ENCODE results near the gene ACOXL. TPM values are rescaled to one million over a fixed set of nuclear protein-coding genes. Genes with fewer than 3 reads are reported as not detected.

The ACOXL gene
- total RNA-seq, 1 donor from 2014 or later, result not detected

GRCh38 chr2:110876167-110876999 lies 144.0 kb downstream of the ACOXL start:
- DNase-seq (no peak), ATAC-seq (ENCODE audit: poor library complexity) (no peak)
- intact Hi-C loops (cut with DNase I), result no loop called here

DNA sequence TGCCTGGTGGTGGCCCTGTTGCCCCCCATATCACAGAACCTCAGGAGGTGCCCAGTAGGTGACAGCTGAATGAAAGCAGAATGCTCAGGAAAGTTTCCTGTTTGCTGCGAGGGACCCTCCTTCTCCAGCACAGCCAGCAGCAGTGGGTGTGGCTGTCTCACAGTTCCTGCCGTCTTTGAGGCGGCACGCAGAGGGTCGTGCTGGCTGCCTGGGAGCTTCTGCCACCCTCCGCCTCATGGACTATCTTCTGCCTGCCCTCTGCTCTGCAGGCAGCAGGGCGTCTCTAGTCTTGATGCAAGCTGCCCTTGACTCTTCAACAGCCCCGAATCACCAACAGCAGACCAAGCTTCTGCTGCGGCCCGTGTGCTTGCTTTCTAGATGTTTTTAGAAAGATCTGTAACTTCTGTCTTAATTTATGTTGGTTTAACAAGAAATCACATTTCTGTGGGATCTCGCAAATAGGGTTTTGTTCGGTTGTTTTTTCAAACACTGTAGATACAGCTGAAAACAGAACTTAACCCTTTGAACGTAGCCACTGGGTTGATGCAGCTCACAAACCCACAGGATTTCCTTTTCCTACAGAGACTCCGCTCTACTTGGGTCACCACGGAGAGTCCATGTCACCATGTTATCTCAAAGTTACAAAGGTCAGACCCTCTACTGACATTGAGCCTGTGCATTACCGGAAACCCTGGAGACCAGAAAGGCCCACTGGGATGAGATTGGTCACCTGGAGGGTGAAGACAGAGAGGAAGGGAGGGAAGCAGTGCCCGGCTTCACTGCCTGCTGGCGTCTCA lies 144.9 kb downstream of the ACOXL start:
- ATAC-seq (ENCODE audit: poor library complexity) (no peak), DNase-seq (no peak)
- intact Hi-C loops (cut with DNase I), result no loop called here

- DNase-seq (no peak), ATAC-seq (ENCODE audit: poor library complexity) (no peak)
- intact Hi-C loops (cut with DNase I), result no loop called here
These were observed 145.8 kb downstream of the ACOXL start for GRCh38 chr2:110878150-110878549.

DNA sequence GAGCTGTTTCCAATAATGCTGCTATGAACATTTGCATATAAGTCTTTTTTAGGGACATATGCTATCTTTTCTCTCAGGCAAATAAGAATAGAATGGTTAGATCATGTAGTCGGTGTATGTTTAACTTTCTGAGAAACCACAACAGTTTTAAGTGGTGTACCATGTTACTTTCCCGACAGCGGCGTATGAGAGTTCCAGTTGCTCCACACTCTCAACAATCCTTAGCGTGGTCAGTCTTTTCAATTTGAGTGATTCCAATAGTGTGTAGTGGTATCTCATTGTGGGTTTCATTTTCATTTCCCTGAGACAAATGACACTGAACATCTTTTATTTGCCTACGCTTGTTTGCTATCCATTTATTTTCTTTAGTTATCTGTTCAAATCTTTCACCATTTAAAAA lies 149.5 kb downstream of the ACOXL start:
- ATAC-seq (ENCODE audit: poor library complexity) (no peak), DNase-seq (no peak)
- intact Hi-C loops (cut with DNase I), result no loop called here

DNA sequence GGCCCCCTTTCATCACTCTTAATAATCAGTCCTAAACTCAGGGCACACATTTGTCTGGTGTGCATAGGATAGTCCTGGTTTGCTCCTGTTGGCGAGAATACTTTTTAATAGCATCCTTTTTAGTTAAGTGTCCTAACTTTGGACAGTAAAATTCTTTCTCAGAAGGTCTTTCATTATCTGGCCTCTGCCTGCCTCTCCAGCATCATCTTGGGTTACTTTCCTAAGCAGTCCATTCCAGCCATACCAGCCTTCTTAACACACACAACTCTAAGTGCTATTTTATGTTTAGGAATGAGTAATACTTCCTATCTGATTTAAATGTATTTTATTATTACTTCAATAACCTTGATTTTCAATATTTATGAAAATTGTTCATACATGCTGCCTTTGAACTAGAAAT lies 151.0 kb downstream of the ACOXL start:
- intact Hi-C loops (cut with DNase I), result no loop called here
- ATAC-seq (ENCODE audit: poor library complexity), result no peak
- no peak for DNase-seq

GRCh38 chr2:110885256-110885655 lies 152.9 kb downstream of the ACOXL start:
- intact Hi-C loops (cut with DNase I), result no loop called here
- ATAC-seq (ENCODE audit: poor library complexity) (no peak), DNase-seq (no peak)

DNA sequence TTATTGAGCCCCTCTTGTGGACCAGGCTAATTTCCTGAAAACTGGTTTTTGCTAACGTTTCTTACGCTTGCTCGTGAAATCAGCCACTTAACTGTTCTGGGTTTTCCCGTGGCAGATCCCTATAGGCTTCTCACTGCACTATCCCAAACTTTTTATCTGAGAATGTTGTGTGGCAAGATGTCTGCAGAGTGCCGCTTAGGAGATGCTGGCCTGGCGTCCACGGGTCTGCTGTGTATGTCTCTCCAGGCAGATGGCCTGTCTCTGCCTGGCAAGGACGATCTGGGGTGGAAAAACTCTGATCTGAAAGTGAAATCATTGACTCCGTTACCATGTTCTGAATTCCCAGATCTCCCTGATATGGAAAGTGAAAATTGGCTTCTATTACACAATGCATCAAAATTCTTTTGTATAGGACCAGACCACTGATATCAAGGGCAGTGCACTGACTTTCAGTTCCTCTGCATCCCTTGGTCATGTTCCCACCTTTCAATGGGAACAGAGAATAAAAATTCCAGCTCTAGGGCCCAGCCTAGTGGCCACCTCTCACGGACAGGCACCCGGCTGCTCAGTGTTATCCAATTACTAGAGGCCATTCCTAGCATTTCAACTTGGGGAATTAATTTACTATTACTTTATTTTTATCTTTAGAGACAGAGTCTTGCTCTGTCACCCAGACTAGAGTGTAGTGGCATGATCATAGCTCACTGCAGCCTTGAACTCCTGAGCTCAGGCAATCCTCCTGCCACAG lies 154.6 kb downstream of the ACOXL start:
- no peak for DNase-seq
- intact Hi-C loops (cut with DNase I), result no loop called here
- ATAC-seq (ENCODE audit: poor library complexity), result no peak

DNA sequence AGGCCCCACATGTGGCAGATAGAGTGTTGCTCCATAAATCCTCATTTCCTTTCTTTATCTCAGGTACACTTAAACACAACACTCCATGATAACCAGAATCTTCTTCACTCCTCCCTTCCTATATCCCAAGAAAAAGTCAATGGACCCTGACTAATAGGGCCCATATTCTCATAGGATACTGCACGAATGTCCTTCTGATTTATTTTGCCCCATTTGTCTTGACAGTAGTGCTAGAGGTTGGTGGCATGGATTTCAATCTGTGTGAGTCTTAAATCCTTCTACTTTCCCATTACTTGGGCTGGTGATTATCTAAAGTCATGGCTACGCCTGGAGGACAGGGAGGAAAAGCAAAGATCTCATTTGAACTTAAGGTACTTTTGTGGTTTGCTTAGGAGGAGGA lies 156.0 kb downstream of the ACOXL start:
- ATAC-seq (ENCODE audit: poor library complexity), result no peak
- intact Hi-C loops (cut with DNase I), result no loop called here
- no peak for DNase-seq

- ATAC-seq (ENCODE audit: poor library complexity), result no peak
- intact Hi-C loops (cut with DNase I), result no loop called here
- DNase-seq, result no peak
These were observed 159.3 kb downstream of the ACOXL start for GRCh38 chr2:110891626-110892025.

GRCh38 chr2:110896226-110896625 lies 163.9 kb downstream of the ACOXL start:
- intact Hi-C loops (cut with DNase I), result no loop called here
- DNase-seq, result no peak
- ATAC-seq (ENCODE audit: poor library complexity), result no peak

- DNase-seq (no peak), ATAC-seq (ENCODE audit: poor library complexity) (no peak)
- intact Hi-C loops (cut with DNase I), result no loop called here
These were observed 165.6 kb downstream of the ACOXL start for GRCh38 chr2:110897966-110898365.

DNA sequence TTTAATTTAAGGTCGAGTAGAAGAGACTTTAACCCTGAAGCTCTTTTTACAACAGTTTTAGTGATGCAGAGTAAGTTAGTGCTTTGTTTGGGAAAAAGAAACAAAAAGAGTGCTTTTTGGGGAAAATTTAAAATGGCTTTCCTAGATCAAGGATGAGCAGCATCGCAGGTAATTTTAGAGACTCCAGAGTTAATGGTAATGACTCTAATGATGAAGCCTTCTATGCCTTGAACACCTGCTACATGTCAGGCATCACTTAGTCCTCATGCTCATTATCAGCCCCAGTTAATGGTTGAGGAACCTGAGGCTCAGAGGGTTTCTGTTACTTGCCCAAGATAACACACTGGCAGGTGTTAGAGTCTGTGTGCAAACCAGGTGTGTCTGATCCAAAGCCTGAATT lies 167.8 kb downstream of the ACOXL start:
- intact Hi-C loops (cut with DNase I), result no loop called here
- DNase-seq (no peak), ATAC-seq (ENCODE audit: poor library complexity) (no peak)

DNA sequence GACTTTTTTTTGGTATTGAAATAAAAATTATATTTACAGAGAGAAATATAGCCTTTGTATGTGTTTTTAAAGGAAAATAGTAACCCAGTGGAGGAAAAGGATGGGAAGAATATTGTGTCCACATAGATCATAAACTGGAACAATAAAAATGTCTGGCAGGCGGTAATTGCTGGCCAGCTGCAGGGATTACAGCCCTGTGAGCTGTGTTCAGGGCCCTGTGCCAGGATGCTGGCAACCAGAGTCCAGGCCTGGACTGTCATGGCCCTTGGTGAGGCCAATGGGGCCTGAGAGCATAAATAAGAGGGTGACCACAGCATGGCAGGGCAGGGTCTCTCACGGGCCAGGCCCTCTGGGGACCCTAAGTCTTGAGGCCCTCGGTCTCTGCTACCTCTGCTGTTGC lies 171.2 kb downstream of the ACOXL start:
- intact Hi-C loops (cut with DNase I), result no loop called here
- DNase-seq (peak; percentile 41), ATAC-seq (ENCODE audit: poor library complexity) (no peak)

GRCh38 chr2:110904116-110904778 lies 171.9 kb downstream of the ACOXL start:
- intact Hi-C loops (cut with DNase I), result no loop called here
- DNase-seq, result no peak
- ATAC-seq (ENCODE audit: poor library complexity), result no peak

GRCh38 chr2:110904779-110905148 lies 172.4 kb downstream of the ACOXL start:
- intact Hi-C loops (cut with DNase I), result no loop called here
- no peak for DNase-seq
- no peak for ATAC-seq (ENCODE audit: poor library complexity)

DNA sequence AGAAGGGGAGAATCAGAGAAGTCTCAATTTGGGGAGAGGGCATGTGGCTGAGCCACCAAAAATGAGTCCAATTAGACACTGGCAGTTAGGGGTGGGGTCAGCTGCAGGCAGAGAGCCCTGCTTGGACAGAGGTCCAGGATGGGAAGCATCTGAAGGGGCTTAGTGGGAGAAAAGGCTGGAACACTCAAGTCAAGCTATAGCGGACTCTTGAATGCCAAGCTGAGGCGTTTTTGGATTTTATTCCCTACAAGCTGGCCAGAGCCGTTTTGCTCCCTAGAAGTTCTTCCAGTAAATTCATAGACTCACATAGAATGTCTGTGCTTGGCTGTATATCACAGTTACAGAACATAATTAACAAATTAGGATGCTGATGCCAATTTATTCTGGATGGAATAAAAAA lies 172.8 kb downstream of the ACOXL start:
- DNase-seq (no peak), ATAC-seq (ENCODE audit: poor library complexity) (no peak)
- intact Hi-C loops (cut with DNase I), result no loop called here

DNA sequence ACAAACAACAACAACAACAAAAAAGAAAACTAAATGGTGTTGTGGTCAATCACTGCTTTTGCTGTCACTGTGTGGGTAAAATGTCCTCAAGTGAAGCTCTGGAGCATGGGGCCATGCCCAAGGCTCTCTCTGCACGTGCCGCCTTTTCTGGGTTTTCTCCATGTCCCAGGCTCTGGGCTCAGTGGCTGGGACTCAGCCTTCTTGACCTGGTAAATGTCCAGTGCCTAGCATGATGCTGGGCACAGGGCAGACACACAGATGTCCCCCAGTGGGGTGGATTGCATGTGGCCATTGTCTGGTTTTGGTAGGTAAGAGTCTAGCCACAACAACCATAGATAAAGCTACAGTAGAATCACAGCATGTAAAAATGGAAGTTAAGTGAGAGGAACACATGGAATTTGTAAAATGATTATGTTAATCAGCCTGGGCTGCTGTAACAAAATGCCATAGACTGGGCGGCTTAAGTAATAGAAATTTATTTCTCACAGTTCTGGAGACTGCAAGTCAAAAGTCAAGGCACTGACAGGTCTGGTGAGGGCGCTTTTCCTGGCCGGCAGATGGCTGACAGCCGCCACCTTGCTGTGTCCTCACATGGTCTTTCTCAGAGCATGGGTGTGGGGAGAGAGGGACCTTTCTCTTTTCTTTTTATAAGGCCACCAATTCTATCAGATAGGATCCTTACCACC lies 174.4 kb downstream of the ACOXL start:
- ATAC-seq (ENCODE audit: poor library complexity) (no peak), DNase-seq (no peak)
- intact Hi-C loops (cut with DNase I), result no loop called here

GRCh38 chr2:110909501-110909900 lies 177.1 kb downstream of the ACOXL start:
- intact Hi-C loops (cut with DNase I), result no loop called here
- no peak for ATAC-seq (ENCODE audit: poor library complexity)

DNA sequence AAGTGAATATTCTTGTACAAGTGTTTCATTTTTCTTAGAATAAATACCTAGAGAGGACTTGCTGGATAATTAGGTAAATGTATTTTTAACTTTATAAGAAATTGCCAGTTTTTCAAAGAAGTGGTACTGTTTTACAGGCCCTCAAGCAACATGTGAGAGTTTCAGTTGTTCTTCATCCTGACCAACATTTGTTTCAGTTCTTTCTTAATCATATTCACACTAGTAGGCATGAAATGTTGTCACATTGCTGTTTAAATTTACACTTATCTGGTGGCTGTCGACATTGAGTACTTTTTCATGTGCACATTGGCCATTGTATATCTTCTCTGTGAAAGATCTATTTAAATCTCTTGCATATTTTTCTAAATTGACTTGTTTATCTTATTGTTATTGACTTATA lies 178.1 kb downstream of the ACOXL start:
- DNase-seq (no peak), ATAC-seq (ENCODE audit: poor library complexity) (no peak)
- intact Hi-C loops (cut with DNase I), result no loop called here

More at GRCh38 chr2:110909501-110909900, 177.1 kb downstream of the ACOXL start:
- no peak for DNase-seq

Measured in Right ventricle myocardium superior (tissue), 1 donor.